GM19193 (cell line): Measurements from ENCODE around the gene DSC3.

ENCODE experiments used
- POLR2A ChIP-seq: IDR thresholded peaks from 4 replicates; pipeline ENCODE4 v1.6.1; 2011; ENCODE audit not compliant: insufficient read depth, insufficient read length; ENCODE audit errors: extremely low read depth

DSC3 gene

DNA sequence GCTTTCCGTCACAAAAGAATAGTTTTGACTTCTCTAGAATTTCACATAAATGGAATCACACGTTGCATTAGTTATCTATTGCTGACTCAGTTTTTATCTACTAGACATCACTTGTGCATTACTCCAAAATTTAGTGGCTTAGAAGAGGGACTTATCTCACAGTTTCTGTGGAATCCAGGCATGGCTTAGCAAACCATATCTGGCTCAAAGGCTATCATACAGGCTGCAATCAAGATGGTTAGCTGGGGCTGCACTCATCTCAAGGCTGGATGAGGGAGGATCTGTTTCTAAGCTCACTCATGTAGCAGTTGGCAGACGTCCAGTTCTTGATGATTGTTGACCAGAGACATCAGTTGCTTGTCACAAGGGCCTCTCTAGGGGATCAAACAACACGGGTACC is 6.6 kb upstream of the DSC3 start:
- no peak for TF ChIP-seq POLR2A

DNA sequence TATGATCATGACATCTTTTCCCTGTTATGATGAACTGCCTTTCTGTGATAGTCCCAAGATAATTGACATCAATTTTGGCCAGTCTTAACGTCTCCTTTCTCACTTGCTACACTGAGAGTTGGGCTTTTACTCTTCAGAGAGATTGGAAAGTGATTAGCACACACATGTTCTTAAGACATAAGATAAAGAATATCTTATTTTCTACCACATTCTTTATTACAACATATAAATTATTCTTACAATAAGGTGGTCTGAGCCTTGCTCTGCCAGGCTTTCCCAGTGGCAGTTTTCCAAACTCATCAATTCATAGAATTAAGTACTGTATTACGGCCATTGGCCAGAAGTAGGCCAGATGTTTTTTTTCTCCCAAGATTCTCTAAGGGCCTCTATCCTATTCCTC is 5.7 kb upstream of the DSC3 start:
- no peak for TF ChIP-seq POLR2A

DNA sequence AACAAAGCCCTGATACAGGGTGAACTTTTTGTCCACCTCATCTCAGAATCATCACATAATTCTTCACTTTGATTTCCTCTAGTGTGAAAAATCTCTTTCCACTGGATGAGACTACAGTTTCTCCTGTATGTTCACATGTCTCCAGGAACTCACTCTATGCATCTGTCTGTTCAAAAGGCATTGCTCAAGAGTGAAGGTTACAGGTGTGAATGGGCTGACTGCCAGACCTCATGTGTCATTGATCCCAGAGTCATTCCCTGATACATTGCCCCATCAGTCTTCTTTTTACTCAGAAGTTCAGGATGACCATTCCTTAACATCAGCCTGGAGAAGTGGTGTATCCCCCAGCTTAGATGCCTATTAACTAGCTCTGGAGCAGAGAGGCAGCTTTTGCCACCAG is 4.4 kb upstream of the DSC3 start:
- no peak for TF ChIP-seq POLR2A

DNA sequence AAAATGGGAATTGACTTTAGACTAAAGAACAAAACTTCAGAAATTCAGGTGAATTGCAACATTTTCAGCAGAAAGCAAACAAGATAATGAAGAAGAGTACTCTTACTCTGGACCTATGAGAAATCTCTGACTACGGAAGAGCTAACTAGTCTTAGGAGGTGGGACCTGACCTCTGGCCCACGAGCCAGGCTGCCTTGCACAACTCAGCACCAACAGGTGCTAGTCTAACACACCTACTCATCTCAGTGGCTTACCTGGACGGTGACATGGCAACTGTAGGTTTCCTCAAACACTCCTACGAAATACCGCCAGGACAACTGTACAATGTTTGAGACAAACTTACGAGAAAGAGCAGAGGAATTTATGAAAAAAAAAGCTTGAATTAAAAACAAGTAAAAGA is 3.1 kb upstream of the DSC3 start:
- no peak for TF ChIP-seq POLR2A

DNA sequence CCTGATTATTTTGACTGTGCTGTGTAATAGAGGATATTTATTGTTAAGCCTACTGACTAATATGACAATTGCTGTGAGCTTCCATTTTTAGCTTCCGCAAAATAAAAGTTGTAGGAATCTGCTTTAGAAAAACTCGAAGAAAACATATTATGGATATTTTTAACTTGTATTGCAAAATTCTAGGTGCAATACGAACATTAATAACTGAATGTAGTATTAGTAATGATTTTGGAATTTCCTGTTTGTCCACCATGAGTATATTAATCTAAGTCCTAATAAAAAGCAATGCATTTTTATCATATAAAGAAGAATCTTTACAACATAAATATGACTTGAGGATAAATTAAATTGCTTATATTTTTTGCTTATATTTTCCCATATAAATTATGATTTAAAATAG is 2.4 kb upstream of the DSC3 start:
- no peak for TF ChIP-seq POLR2A

DNA sequence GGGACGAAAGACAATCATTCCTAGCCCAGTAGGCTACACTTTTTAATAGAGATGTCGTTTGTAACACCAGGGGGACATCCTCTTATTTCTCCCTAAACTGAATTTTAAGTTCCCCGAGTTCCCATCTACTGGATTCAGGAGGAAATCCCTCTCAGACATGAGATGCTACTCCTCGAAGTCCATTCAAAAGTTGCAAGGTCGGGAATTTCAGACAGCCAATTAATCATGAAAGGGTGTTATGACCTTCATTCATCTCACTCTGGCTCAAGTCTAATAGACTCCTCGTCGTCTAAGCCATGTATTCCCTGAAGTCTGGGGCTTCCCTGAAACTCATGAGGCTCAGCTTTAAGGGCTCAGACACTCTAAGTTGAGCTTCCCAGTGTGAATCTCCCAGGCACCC is 1.2 kb upstream of the DSC3 start:
- TF ChIP-seq POLR2A: no peak

DNA sequence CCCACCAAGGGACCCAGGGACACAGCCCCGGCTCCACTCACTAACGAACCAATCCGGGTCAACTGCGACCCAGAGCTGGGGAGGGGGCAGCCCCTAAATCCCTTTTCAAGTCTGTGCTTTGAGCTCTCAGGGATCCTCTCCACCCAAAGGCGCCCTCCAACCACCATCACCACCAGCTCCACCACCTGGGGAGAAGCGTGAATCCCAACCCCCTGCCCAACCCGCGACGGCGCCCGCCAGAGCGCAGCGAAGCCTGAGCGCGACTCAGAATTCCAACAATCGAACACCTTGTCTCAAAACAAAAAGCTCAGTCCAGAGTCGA is 497 bp downstream of the DSC3 start:
- no peak for TF ChIP-seq POLR2A

DNA sequence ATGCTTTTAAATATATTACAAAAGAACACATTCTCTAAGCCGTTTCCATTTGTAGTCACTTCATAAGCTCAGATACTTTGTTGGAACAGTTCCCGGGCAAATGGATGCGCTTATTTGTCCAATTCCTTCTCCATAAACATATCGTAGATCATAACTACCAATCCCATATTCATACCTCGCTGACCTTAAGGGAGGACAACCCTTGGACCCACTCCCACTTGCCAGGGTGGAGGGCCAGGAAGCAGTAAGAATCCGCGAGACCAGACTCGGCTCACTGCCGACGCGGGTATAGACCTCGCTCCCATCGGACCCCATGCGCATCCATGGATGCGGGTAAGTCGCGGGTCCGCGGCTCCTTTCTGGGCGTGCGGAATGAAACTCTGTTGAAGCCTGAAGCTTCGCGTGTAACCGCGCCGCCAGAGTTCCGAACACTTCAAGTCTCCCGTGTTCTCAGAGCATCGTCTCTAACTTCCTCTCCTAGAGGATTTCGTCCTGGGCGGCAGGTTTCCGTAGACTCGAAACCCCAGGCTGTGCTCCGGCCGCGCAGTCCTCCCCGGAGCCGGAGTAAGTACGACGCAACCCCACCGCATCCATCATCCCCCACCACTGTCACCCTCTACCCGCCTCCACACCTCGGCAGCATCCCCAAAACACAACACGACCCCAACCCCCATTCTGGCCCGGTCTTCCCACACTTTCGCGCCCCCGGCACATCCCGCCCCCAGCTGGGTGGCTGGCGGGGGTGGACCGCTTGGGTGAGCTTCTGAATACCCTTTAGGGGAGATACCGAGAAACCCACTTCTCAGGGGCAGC is 1.1 kb downstream of the DSC3 start:
- no peak for TF ChIP-seq POLR2A

DNA sequence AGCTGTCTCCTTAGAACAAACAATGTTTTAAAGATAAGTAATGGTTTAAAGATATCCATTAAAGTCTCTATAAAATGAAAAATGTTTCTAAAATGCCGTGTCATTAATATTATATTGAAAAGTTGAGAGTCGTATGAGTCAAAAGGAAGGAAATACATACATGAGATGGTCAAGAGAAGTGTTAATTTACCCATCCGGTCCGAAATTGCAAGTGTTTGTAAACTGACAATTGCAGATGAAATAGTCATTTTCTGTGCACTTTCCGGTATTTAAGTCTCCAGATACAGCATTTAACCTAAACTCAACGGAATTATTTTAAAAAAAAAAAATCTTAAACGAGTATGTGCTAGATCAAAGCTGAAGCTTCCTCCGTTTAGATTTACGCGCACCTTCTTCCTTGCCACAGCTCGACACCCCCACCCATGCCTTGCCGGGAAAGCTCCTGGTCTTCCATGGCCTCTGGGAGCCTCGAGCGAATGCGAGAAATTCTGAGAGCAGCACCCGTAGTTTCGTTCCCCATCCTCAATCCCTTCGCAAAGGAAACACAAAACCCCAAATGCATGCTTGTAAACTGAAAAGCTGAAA is 1.8 kb downstream of the DSC3 start:
- no peak for TF ChIP-seq POLR2A

DNA sequence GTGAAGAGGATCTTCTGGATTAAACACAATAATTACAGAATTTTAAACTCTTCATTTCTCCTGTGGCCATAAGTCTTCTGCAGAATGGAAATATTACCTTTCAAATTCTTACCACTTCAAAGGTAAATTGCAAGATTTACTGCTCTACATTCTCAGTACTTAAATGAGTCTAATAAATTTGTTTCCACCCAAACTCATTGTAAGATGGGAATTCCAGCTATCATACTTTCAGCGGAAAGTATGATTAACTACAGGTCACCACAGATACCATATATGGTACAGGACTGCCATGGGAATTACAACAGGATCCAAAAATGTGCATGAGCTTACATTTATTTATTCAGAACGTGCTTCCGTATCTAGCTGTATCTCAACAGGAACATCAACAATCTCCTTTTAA is 3.1 kb downstream of the DSC3 start:
- TF ChIP-seq POLR2A: no peak

DNA sequence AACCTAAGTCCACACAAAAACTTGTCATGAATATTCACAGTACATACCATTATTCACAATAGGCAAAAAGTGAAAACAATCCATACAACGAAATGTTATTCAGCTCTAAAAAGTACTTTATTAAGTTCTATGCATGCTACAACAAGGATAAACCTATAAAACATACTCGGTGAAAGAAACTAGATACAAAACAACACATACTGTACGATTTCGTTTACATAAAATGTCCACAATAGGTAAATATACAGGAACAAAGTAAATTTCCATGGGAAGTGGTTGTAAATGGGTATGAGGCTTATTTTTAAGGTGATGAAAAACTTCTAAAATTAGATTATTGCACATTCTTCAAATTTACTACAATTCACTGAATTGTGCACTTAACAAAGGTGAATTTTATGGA is 8.0 kb downstream of the DSC3 start:
- TF ChIP-seq POLR2A: no peak

DNA sequence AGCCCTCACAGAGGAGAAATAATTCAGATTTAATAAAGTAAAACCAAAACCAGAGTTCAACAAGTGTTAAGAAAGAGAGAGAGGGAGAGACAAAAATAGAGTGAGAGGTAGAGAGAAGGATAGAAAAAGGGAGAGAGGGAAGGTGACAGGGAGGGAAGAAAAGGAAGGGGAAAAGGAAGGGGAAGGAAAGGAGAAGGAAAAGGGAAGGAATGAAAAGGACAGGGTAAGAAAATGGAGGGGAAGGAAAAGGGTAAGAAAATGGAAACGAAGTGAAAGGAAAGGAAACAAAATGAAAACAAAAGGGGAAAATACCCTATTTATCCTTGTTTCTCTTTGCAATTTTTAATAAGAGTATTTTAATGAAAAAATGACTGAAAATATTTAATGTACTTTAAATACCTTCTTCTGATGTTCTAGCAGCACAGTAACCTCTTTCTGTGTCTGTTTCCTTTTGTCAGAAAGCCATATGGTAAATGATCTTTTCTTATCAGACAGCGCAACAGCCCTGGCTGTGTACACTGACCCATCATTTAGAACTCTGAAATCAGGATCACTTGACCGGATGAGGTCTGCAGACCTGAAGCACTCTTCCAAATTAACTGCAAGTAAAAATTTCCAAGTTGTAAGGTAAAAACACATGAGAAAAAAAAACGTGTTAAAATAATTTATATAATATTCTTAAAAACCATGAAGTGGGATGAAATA is 11.8 kb downstream of the DSC3 start:
- TF ChIP-seq POLR2A: no peak

DNA sequence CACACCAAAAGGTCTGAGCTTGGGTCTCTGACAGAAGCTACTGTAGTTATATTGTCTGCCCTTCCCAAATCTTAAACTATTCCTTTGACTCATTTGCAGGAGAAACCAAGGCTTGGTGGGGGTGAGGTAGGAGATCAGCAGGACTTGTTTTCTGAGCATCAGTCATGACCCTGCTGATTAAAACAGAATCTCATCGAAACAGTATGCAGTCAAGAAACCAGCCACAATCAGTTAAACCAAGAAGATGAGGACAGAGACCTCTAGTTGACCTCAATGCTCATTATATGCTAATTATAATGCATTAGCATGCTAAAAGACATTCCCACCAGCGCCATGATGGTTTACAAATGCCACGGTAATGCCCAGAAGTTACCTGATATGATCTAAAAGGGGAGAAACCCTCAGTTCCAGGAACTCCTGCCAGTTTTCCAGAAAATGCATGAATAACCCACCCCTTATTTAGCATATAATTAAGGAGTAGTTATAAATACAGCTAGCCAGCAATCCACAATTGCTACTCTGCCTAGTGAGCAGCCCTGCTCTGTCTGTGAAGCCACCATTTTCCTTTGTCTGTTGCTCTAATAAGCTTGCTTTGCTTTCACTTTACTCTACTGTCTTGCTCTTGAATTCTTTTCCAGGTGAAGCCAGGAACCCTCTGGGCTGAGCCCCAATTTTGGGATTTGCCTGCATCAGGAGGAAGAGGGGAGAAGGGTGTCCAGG is 26.7 kb downstream of the DSC3 start:
- no peak for TF ChIP-seq POLR2A

DNA sequence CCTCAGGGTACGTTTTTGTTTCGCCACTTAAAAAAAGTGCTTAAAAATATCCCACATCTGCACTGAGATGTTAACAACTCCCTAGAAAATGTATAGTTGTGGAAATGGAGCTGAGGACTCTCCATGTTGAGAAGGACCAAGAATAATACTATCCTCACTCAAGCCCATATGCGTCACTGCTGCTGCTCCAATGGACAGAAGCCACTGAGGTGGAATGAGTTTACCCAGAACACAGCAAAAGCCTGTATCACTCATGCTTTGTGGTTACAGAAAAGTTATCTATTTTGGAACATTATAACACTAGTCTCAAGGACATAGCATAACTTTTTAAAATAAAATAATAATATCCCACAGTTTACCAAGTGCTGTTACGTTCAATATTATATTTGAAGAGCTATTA is 31.9 kb downstream of the DSC3 start:
- no peak for TF ChIP-seq POLR2A

DNA sequence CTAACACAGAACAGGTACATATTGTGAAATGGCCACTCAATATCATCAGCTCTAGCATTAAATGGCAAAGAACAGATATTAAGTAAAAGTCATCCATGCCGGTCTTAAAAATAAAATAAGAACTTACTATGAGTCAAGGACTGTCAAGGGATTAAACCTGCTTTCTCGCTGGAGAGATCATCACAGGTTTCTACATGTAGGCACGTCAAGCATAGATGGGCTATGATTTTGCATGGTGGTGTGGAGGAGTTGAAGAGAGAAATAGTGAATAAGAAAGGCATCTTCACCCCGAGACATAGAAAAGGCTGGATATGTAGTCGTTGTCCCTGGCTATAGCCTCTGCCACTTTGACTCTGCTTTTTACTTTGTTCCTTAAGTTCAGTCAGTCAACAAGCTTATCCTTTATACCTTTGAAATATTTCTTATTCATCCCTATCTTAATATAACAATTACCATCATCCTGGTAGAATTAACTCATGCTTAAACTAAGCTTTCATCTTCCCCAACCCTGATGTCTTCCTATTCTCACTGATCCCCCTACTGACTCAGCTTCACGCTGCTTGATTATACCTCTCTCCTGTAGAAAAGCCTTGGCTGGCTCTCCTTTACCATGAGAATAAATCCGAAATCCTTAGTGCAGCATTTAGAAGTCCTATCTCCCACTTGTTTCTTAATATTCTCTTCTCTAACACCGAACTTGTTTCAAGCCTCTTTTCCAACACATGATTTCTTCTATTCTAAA is 42.5 kb downstream of the DSC3 start:
- TF ChIP-seq POLR2A: no peak
